NB4 (cell line): Measurements from ENCODE around the gene GALNT12.

Experiments
- DNase-seq: peaks from one replicate; pipeline ENCODE4 v3.0.0; 2010; ENCODE audit warnings: low read depth
- H3K4me3 ChIP-seq: one replicate; pipeline ENCODE4 v1.5.1; 2011; ENCODE audit warnings: mild to moderate bottlenecking, low read depth, low read length, moderate library complexity
- MYC ChIP-seq: IDR thresholded peaks from 2 replicates; pipeline ENCODE4 v1.6.1; 2011; ENCODE audit warnings: low read depth, low read length
- POLR2A ChIP-seq: IDR thresholded peaks from 2 replicates; pipeline ENCODE4 v1.6.1; 2011; ENCODE audit warnings: mild to moderate bottlenecking; ENCODE audit not compliant: insufficient read length; ENCODE audit errors: extremely low read depth
- TF ChIP-seq, protein P1 (sequence below): IDR thresholded peaks from one replicate; pipeline ENCODE4 v1.5.1; 2012; ENCODE audit warnings: low read depth, low read length
- TF ChIP-seq, protein P2 (sequence below): IDR thresholded peaks from 2 replicates; pipeline ENCODE4 v1.6.1; 2011; ENCODE audit warnings: low read depth, low read length

The GALNT12 gene

DNA sequence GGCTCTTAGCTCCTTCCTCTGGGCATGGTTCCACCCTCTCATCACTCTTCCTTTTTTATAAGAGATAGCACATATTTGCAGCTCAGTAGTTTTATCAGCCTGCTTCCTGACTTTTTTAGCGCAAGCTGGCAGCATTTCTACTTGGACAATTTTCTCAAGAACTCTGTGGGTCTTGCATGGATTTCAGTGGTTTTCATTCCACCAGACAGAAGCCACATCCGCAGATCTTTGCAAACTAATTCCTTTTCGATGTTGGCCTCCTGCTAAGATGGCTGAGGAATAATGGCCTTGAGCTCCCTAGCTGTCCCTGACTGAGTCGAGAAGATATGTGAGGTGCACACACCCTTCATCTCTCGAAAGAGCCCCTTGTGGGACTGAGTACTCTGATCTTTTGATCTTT, 49.5 kb downstream of the GALNT12 start:
- TF ChIP-seq MYC (no peak), POLR2A (no peak)
- TF ChIP-seq, protein P1, sequence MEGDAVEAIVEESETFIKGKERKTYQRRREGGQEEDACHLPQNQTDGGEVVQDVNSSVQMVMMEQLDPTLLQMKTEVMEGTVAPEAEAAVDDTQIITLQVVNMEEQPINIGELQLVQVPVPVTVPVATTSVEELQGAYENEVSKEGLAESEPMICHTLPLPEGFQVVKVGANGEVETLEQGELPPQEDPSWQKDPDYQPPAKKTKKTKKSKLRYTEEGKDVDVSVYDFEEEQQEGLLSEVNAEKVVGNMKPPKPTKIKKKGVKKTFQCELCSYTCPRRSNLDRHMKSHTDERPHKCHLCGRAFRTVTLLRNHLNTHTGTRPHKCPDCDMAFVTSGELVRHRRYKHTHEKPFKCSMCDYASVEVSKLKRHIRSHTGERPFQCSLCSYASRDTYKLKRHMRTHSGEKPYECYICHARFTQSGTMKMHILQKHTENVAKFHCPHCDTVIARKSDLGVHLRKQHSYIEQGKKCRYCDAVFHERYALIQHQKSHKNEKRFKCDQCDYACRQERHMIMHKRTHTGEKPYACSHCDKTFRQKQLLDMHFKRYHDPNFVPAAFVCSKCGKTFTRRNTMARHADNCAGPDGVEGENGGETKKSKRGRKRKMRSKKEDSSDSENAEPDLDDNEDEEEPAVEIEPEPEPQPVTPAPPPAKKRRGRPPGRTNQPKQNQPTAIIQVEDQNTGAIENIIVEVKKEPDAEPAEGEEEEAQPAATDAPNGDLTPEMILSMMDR = no peak
- TF ChIP-seq, protein P2, sequence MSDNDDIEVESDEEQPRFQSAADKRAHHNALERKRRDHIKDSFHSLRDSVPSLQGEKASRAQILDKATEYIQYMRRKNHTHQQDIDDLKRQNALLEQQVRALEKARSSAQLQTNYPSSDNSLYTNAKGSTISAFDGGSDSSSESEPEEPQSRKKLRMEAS = no peak
- DNase-seq = no peak

DNA sequence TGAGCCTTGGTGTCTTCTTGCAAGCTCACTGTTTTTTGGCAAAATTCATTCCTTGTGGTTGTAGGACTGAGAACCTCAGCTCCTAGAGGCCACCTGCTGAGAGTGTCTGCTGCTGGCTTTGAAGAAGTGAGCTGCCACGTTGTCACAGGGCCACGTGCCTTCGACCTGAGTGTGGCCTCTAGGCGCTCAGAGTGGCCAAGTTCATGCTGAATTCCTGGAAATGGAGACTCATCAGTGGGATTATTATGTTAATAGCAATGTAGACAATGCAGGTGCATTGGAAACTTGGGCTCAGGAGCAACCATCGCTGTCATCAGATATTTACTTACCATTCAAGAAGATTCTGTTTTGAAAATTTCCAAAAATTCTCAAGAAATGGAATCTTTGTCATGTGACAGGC, 52.5 kb downstream of the GALNT12 start:
- TF ChIP-seq, protein P2 = no peak
- TF ChIP-seq, protein P1 = no peak
- TF ChIP-seq POLR2A (no peak), MYC (no peak)
- H3K4me3 ChIP-seq = no peak overlapping the region
- DNase-seq = no peak

More for the DNA sequence above, 49.5 kb downstream of the GALNT12 start:
- H3K4me3 ChIP-seq = no peak overlapping the region

DNA sequence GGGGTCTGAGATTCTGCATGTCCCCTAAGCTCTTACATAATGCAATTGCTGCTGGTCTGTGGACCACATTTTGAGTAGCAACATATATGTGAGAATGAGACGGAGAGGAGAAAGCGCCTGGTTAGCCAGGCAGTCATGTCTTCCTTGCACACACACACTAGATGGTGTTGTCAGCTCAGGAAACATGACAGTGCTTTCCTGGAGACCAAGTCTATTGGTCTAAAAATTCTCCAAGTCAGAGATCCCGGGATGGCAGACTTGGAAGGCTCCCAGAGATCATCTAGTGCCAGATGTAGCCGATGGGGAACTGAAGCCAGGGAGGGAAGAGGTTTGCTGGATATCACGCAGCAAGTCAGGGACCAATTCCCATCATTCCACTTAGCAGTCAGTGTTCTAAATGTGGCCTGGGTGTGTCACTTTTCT, 53.4 kb downstream of the GALNT12 start:
- peak; percentile 52 for DNase-seq
- TF ChIP-seq, protein P2 = no peak
- no peak for TF ChIP-seq POLR2A
- TF ChIP-seq, protein P1 = peak; percentile 7
- H3K4me3 ChIP-seq = no peak overlapping the region

DNA sequence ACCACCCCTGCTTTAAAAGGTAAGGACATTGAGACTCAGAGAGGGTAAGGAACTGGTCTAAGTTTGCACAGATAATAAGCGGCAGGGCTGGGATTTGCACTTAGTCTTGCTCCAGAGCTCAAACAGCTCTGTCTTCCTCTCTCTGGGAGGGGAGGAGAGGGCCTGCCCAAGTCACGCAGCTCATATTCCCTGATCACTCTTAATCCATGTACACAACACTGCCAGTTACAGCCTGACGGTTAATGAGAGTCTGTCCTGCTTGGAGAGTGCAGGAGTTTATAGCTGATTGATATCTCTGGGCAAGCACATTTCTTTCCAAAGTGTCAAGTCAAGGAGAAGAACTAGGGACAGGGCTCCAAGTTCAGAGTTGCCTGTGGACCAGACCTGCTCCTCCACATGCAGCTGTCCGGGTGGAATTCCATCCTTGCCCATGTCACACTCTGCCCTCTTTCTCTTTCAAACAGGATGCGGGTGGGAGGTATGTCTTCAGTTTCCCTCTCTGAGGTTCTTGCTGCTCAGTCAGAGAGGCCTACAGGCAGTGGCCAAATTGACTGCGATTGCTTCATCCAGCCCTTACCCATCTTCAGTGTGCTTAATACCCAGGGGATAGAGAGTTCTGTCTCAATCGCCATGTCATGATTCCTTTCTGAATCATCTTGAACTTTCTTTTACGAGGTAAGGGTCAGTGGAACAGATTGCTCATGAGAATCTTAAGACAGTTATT, 54.5 kb downstream of the GALNT12 start:
- TF ChIP-seq POLR2A (no peak), MYC (peak; percentile 37; the same call in 1 of the 2 replicates)
- TF ChIP-seq, protein P1 = no peak
- TF ChIP-seq, protein P2 = peak; percentile 36; the same call in 1 of the 2 replicates
- peak; percentile 98 for DNase-seq
- H3K4me3 ChIP-seq = peak overlapping the region; percentile 22

DNA sequence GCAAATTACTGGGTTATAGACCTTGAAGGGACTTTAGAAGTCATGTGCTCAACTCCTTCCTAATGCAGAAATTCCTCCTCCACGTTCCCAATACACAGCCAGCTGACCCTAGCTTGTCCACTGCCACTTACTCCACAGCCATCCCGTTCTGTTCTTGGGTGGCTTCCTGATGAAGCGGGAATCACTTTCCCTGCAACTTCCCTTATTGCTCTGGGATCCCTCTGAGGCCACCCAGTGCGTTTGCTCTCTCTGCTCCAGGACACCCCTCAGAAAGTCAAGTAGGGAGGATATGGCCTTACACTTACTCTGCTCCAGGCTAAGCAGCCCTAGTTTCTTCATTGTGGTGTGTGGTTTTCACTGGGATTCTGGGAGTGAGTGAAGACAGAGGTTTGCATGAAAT, 55.5 kb downstream of the GALNT12 start:
- no peak overlapping the region for H3K4me3 ChIP-seq
- DNase-seq = no peak
- TF ChIP-seq MYC (no peak), POLR2A (no peak)
- TF ChIP-seq, protein P1 = no peak
- TF ChIP-seq, protein P2 = no peak
